Measurements from ENCODE around the gene TWIST2. TPM values are rescaled to one million over a fixed set of nuclear protein-coding genes. Genes with fewer than 3 reads are reported as not detected.

Gene TWIST2
- total RNA-seq, 4 donors from 2014 or later, result 37.4 to 51.6 (median 47.4) TPM

DNA sequence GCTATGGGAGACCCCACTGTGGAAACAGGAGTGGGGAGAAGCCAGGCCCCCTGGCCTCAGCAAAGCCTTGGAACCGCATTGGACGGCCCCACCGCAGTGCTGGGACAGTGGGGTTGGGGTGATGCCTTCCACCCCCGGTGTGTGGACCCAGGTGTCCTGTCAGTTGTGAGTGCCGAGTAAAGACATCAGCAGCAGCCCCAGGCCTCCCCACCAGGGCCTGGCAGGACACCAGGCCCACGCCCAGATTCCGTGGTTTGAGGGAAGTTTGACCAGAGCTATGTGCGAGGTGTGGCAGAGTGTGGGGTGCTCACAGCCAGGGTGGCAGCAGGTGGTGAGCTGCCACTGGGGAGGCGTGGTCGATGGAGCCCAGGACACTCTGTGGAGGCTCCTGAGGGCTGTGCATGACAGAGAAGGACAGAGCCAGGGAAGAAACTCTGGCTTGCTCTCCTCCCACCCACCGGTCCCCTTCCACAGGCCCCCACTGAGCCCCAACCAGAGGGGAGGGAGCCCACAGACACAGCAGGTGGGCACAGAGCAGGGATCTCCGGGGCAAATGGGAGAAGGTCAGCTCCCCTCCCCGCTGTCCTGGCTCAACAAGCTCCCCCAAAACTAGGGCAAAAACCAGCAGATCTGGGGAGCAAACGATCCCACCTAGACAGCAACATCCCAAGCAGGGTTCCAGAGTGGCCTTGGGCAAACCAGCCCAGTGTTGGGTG lies 69.1 kb downstream of the TWIST2 start:
- TF ChIP-seq POLR2AphosphoS5 (IDR thresholded peaks at IDR 0.05) (no peak), POLR2A (IDR thresholded peaks at IDR 0.05; ENCODE audit: low read depth) (no peak), EP300 (IDR thresholded peaks at IDR 0.05) (no peak)
- TF ChIP-seq, protein P1, sequence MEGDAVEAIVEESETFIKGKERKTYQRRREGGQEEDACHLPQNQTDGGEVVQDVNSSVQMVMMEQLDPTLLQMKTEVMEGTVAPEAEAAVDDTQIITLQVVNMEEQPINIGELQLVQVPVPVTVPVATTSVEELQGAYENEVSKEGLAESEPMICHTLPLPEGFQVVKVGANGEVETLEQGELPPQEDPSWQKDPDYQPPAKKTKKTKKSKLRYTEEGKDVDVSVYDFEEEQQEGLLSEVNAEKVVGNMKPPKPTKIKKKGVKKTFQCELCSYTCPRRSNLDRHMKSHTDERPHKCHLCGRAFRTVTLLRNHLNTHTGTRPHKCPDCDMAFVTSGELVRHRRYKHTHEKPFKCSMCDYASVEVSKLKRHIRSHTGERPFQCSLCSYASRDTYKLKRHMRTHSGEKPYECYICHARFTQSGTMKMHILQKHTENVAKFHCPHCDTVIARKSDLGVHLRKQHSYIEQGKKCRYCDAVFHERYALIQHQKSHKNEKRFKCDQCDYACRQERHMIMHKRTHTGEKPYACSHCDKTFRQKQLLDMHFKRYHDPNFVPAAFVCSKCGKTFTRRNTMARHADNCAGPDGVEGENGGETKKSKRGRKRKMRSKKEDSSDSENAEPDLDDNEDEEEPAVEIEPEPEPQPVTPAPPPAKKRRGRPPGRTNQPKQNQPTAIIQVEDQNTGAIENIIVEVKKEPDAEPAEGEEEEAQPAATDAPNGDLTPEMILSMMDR (IDR thresholded peaks at IDR 0.05), result no peak
- 78% methylated on average over 9 of the region's 14 CpGs for WGBS
- peaks cover 0 to 7% (median 0%) of the 10 kb centered on the region in 4 donors for H3K9me3 ChIP-seq
- no peaks in the 10 kb centered on the region for H3K4me1 ChIP-seq
- intact Hi-C loops (cut with DNase I), result no loop called here
- no peak overlapping the region for H3K27ac ChIP-seq (replicated peaks in 1 of 4)
- peaks cover 0 to 1% (median 0%) of the 10 kb centered on the region in 4 donors for H3K27me3 ChIP-seq
- peaks cover 0 to 6% (median under 1%) of the 10 kb centered on the region in 4 donors for H3K36me3 ChIP-seq
- DNase-seq (ENCODE audit: extremely low spot score), result no peak
- H3K4me3 ChIP-seq, result no peak overlapping the region

DNA sequence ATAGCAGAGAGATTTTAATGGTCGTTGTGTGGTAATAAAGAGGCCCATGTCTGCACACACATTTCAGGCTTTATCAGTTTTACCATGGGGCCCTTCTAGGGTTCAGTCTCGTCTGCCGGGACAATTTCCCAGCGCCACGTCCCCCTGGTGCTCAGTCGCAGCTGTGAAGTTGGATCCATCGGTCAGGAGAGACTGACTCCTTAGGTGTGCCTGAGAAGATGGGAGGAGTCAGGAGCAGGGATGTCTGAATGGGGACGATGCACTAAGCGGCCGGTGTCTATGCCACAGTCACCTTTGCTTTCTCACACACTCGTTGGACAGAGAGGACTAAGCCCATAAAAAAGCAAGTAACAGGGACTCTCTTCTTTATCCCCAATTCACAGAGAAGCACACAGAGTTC lies 71.4 kb downstream of the TWIST2 start:
- TF ChIP-seq POLR2A (IDR thresholded peaks at IDR 0.05; ENCODE audit: low read depth), result no peak

DNA sequence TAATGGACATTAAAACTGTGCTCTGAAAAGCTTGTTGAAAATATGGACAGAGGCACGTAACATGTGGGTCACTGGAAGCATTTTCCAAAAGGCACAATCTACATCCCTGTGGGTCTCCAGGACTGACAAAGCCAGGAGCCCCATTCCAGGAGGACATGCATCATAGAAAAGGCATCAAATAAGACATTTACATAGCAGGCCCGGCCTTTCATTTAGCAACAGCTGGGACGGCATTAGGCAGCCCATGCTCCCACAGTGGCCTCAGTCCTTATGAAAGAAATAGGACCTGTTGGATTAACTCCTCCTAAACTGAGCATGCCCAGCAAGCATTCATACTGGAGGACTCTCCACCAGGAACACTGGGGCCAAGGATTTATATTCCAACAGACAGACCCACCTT lies 72.2 kb downstream of the TWIST2 start:
- DNase-seq (ENCODE audit: extremely low spot score), result no peak
- H3K27me3 ChIP-seq, result peaks cover 0 to 7% (median 0%) of the 10 kb centered on the region in 4 donors
- intact Hi-C loops (cut with DNase I), result no loop called here
- TF ChIP-seq, protein P1 (IDR thresholded peaks at IDR 0.05), result no peak
- TF ChIP-seq POLR2A (IDR thresholded peaks at IDR 0.05; ENCODE audit: low read depth), result no peak
- no peak for TF ChIP-seq EP300 (IDR thresholded peaks at IDR 0.05)
- TF ChIP-seq POLR2AphosphoS5 (IDR thresholded peaks at IDR 0.05), result no peak
- no peaks in the 10 kb centered on the region for H3K36me3 ChIP-seq
- no peak overlapping the region for H3K4me3 ChIP-seq
- H3K4me1 ChIP-seq, result no peaks in the 10 kb centered on the region
- H3K9me3 ChIP-seq, result peaks cover 0 to 1% (median 0%) of the 10 kb centered on the region in 4 donors
- 90% methylated on average over 3 of the region's 3 CpGs for WGBS
- no peak overlapping the region for H3K27ac ChIP-seq (replicated peaks in 1 of 4)

More for the DNA sequence above, 71.4 kb downstream of the TWIST2 start:
- intact Hi-C loops (cut with DNase I), result no loop called here
- Histone ChIP-seq H3K36me3 (no peaks in the 10 kb centered on the region), H3K4me3 (no peak overlapping the region), H3K27me3 (peaks cover 0 to 7% (median 0%) of the 10 kb centered on the region in 4 donors), H3K4me1 (no peaks in the 10 kb centered on the region), H3K9me3 (peaks cover 0 to 7% (median 0%) of the 10 kb centered on the region in 4 donors), H3K27ac (replicated peaks in 1 of 4) (no peak overlapping the region)
- 78% methylated on average over 8 of the region's 11 CpGs for WGBS
- DNase-seq (ENCODE audit: extremely low spot score), result no peak

DNA sequence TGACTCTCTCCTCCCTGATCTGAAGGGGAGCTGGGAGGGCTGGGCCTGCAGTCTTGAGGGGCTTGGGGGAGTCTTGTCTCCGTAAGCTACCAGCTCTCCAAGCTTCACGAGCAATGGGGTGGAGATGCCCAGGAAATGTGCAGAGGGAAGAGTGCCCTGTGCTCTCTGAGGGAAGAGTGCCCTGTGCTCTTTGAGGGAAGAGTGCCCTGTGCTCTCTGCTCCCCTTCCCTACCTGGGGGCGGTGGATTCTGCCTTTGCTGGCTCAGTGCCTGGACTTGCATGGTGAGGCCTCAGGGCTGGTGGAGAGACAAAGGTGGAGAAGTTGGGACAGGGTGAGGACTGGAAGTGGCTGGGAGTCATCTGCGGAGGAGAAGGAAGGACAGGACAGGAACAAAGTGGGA lies 72.7 kb downstream of the TWIST2 start:
- WGBS, result 77% methylated on average over 2 of the region's 4 CpGs
- H3K4me1 ChIP-seq, result no peaks in the 10 kb centered on the region
- H3K27me3 ChIP-seq, result peaks cover 0 to 7% (median 0%) of the 10 kb centered on the region in 4 donors
- no peaks in the 10 kb centered on the region for H3K36me3 ChIP-seq
- H3K9me3 ChIP-seq, result no peaks in the 10 kb centered on the region
- TF ChIP-seq POLR2AphosphoS5 (IDR thresholded peaks at IDR 0.05) (no peak), EP300 (IDR thresholded peaks at IDR 0.05) (no peak), POLR2A (IDR thresholded peaks at IDR 0.05; ENCODE audit: low read depth) (no peak)
- TF ChIP-seq, protein P1 (IDR thresholded peaks at IDR 0.05), result no peak
- no peak for DNase-seq (ENCODE audit: extremely low spot score)
- H3K4me3 ChIP-seq, result no peak overlapping the region
- intact Hi-C loops (cut with DNase I), result no loop called here
- H3K27ac ChIP-seq (replicated peaks in 1 of 4), result no peak overlapping the region

DNA sequence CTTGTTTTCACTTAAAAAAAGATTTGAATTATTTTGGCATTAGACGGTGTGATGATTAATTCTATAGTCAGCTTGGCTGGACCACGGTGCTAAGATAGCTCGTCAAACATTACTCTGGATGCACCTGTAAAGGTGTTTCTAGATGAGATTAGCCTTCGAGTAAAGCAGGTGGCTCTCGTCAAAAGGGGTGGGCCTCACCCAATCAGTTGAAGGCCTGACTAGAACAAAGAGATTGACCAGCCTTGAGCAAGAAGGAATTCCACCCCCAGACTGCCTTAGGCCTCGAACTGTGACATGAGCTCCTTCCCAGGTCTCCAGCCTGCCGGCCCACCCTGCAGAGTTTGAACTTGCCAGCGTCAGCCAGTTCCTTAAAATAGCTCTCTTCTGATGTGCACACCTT lies 73.4 kb downstream of the TWIST2 start:
- 80% methylated on average over 8 of the region's 8 CpGs for WGBS
- Histone ChIP-seq H3K27ac (replicated peaks in 1 of 4) (no peak overlapping the region), H3K4me1 (no peaks in the 10 kb centered on the region), H3K27me3 (peaks cover 0 to 7% (median 0%) of the 10 kb centered on the region in 4 donors), H3K4me3 (no peak overlapping the region), H3K9me3 (no peaks in the 10 kb centered on the region), H3K36me3 (no peaks in the 10 kb centered on the region)
- DNase-seq (ENCODE audit: extremely low spot score), result no peak
- TF ChIP-seq POLR2AphosphoS5 (IDR thresholded peaks at IDR 0.05), result no peak
- no peak for TF ChIP-seq EP300 (IDR thresholded peaks at IDR 0.05)
- TF ChIP-seq, protein P1 (IDR thresholded peaks at IDR 0.05), result no peak
- intact Hi-C loops (cut with DNase I), result no loop called here

Data from esophagus muscularis mucosa (tissue), 4 donors.